Measurements from ENCODE around the gene EDC4. TPM values are rescaled to one million over a fixed set of nuclear protein-coding genes. Genes with fewer than 3 reads are reported as not detected.

Gene EDC4
- total and polyA plus RNA-seq, 8 donors, result 22.0 to 141 (median 42.0) TPM

- no peak for TF ChIP-seq POLR2AphosphoS5 (IDR thresholded peaks at IDR 0.05)
- TF ChIP-seq POLR2A (IDR thresholded peaks at IDR 0.05), result no peak
- TF ChIP-seq CTCF (IDR thresholded peaks at IDR 0.05), result no peak
- no peak for TF ChIP-seq EP300 (IDR thresholded peaks at IDR 0.05)
- Histone ChIP-seq H3K4me3 (no peak overlapping the region), H3K27ac (no peak overlapping the region), H3K9me3 (no peaks in the 10 kb centered on the region), H3K27me3 (no peaks in the 10 kb centered on the region), H3K4me1 (peaks cover 6 to 54% (median 32%) of the 10 kb centered on the region in 4 donors), H3K36me3 (peaks cover 18 to 75% (median 60%) of the 10 kb centered on the region in 4 donors)
- intact Hi-C loops (cut with DNase I; ENCODE audit: low total_unique reads), result no loop called here
- no peak for DNase-seq
- WGBS, 5 donors, result 81 to 89% (median 86%) methylated on average over 6 of the region's 6 CpGs
Measured at GRCh38 chr16:67919622-67920221, 46.9 kb downstream of the EDC4 start.

- H3K27ac ChIP-seq, result no peak overlapping the region
- WGBS, 5 donors, result 66 to 78% (median 69%) methylated on average over 5 of the region's 5 CpGs
- no peaks in the 10 kb centered on the region for H3K27me3 ChIP-seq
- peaks cover 18 to 66% (median 49%) of the 10 kb centered on the region in 4 donors for H3K36me3 ChIP-seq
- TF ChIP-seq POLR2AphosphoS5 (IDR thresholded peaks at IDR 0.05) (no peak), EP300 (IDR thresholded peaks at IDR 0.05) (no peak)
- H3K4me1 ChIP-seq, result peaks cover 12 to 49% (median 26%) of the 10 kb centered on the region in 4 donors
- no peaks in the 10 kb centered on the region for H3K9me3 ChIP-seq
- no peak overlapping the region for H3K4me3 ChIP-seq
- no peak for DNase-seq
- intact Hi-C loops (cut with DNase I; ENCODE audit: low total_unique reads), result no loop called here
Measured at GRCh38 chr16:67922221-67922620, 49.4 kb downstream of the EDC4 start.

DNA sequence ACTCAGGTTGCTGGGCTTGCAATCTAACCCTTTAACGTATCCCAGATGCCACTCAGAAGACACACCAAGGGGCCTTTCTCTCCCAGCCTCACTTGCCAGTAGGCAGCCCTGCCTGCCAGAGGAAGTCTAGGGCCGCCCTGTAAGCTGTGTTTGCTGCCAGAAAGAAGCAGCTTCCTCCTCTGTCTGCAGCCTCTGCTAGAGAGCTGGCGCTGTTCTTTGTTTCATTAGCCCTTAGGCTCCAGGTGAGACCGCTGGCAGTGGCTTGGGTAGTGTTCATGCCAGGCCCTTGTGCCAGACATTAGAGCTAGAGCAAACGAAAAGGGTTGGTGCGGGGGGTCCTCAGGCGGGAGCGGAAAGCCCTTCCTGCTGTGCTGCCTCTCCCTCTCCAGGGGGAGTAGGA is 49.9 kb downstream of the EDC4 start:
- no peak for TF ChIP-seq CTCF (IDR thresholded peaks at IDR 0.05)
- TF ChIP-seq POLR2A (IDR thresholded peaks at IDR 0.05), result no peak
- no peak for TF ChIP-seq EP300 (IDR thresholded peaks at IDR 0.05)
- no peak for TF ChIP-seq POLR2AphosphoS5 (IDR thresholded peaks at IDR 0.05)
- Histone ChIP-seq H3K4me3 (no peak overlapping the region), H3K27ac (no peak overlapping the region), H3K4me1 (peaks cover 12 to 44% (median 21%) of the 10 kb centered on the region in 4 donors), H3K9me3 (no peaks in the 10 kb centered on the region), H3K36me3 (peaks cover 22 to 66% (median 49%) of the 10 kb centered on the region in 4 donors), H3K27me3 (no peaks in the 10 kb centered on the region)
- 72 to 79% (median 74%) methylated on average over 7 to 8 of the region's 8 CpGs for WGBS, 5 donors
- no peak for DNase-seq
- intact Hi-C loops (cut with DNase I; ENCODE audit: low total_unique reads), result no loop called here

DNA sequence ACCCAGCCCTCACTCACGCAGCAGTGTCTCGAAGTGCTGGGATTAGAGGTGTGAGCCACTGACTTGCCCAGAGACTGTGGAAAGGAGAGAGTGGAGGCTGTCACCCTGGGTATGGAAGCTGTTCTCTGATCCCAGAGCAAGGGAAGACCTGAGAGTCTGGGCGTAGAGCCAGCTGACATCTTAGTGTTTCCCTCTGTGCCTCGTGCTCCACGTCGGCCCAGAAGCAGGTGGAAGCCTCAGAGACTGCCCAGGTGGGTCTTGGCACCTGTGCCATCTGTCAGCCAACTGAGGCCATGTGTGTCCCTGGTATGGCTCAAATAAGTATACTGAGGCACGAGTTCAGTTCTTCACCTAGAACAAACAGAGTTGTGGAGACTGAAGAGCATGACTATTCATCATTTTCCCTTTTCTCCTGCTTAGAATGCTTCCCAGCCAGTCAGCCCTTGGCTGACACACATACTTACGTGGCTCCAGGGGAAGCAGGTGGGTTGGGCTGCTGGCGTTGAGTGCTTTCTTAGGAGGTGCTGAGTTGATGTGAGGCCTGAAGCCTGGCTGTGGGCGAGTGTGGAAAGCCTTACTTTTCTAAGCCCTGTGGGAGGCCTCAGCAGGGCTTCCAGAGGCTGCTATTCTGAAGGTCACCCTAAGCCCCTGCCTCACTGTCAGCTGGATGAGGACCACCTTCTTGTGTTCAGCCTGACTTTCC is 50.7 kb downstream of the EDC4 start:
- Histone ChIP-seq H3K4me3 (no peak overlapping the region), H3K36me3 (peaks cover 25 to 68% (median 50%) of the 10 kb centered on the region in 4 donors), H3K9me3 (no peaks in the 10 kb centered on the region), H3K27me3 (no peaks in the 10 kb centered on the region), H3K4me1 (peaks cover 12 to 45% (median 18%) of the 10 kb centered on the region in 4 donors), H3K27ac (no peak overlapping the region)
- WGBS, 5 donors, result 59 to 83% (median 73%) methylated on average over 9 to 10 of the region's 10 CpGs
- DNase-seq, result no peak
- TF ChIP-seq POLR2A (IDR thresholded peaks at IDR 0.05) (no peak), CTCF (IDR thresholded peaks at IDR 0.05) (no peak), POLR2AphosphoS5 (IDR thresholded peaks at IDR 0.05) (no peak), EP300 (IDR thresholded peaks at IDR 0.05) (no peak)
- intact Hi-C loops (cut with DNase I; ENCODE audit: low total_unique reads), result no loop called here

Data from stomach (tissue), 9 donors.